CD4-positive, alpha-beta T cell treated with Interleukin-6 for 4 hours (primary cell): Measurements from ENCODE around the gene ZNF593.
A peak's percentile ranks its signal among the peaks of the same experiment; 100 is the strongest.

Source experiments
- DNase-seq: peaks from one replicate; pipeline ENCODE4 v3.0.0-alpha.2; 2020; ENCODE audit warnings: mixed read lengths

ZNF593 gene

DNA sequence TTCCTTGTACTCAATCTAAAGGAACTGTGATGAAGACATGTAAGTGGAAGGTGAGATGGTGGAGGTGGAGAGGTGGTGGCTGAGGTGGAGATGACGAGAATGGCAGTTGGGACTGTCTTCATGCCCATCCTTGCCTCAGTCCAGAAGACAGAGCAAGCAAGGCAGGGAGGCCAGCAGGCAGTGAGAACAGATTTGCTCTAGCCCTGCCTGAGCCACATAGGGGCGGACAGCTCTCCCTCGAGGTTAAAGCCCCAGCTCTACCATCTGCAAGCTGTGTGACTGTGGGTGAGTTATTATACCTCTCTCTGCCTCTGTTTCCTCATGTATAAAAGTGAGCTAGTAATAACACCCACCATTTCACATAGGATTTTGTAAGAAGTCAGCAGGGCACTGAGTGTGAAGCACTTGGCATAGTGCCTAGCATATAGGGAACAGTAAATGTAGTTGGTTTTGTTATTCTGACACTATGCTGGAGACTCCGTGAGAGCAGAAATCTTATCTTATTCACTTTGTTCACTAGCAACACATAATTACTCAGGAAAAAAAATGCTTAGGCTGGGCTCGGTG, 15.7 kb upstream of the ZNF593 start:
- DNase-seq = no peak

- DNase-seq = no peak
Observed at GRCh38 chr1:26154750-26155149, 15.0 kb upstream of the ZNF593 start.

- no peak for DNase-seq
Observed at GRCh38 chr1:26155370-26156284, 14.1 kb upstream of the ZNF593 start.

- peak; percentile 18 for DNase-seq
Observed at GRCh38 chr1:26156285-26157038, 13.2 kb upstream of the ZNF593 start.

- DNase-seq = no peak
Observed at GRCh38 chr1:26158271-26158907, 11.3 kb upstream of the ZNF593 start.

DNA sequence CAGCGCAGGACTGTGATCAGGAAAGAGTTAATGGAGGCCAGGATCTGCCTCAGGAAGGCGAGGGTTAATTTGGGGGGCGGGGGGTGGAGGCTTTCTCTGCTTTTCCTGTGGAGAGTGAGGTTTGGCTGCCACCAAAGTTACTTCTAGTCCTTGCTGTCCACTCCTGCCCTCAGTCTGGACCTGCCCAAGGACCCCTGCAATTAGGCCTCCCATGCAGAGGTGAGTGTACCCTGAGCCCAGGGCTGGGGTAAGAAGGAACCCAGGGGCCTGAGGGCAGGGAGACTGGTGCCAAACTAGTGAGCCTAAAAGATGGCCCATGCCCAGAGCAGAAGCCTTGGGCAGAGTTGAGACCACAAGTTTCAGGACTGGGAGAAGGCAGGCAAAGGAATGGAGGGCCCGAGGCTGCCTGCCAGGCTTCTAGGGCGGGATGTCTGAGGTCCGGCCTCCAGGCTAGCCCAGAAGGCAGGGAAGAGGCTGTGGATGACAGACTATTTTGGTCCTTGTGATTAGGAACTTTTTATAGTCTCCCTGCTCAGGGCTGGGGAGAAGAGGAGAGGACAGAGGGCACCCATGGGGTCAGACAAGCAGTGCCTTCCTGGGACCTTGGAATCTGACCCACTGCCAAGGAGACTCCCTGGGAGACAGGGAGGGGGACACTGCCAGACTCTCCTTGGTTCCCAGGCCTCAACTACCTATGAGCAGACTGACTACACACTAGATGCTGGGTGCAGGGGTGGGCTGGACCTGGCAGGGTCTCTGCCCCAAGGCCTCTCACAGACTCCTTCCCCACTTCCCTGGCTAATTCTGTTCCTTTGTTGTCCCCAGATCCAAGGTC, 10.6 kb upstream of the ZNF593 start, which contains the start of gene FAM110D:
FAM110D (plus strand) TSS at position 172 of the 835 bp plus-strand sequence. CDS start 2,213 bp downstream, outside the sequence.
- DNase-seq = no peak

GRCh38 chr1:26159743-26160039, 10.0 kb upstream of the ZNF593 start:
- no peak for DNase-seq

DNA sequence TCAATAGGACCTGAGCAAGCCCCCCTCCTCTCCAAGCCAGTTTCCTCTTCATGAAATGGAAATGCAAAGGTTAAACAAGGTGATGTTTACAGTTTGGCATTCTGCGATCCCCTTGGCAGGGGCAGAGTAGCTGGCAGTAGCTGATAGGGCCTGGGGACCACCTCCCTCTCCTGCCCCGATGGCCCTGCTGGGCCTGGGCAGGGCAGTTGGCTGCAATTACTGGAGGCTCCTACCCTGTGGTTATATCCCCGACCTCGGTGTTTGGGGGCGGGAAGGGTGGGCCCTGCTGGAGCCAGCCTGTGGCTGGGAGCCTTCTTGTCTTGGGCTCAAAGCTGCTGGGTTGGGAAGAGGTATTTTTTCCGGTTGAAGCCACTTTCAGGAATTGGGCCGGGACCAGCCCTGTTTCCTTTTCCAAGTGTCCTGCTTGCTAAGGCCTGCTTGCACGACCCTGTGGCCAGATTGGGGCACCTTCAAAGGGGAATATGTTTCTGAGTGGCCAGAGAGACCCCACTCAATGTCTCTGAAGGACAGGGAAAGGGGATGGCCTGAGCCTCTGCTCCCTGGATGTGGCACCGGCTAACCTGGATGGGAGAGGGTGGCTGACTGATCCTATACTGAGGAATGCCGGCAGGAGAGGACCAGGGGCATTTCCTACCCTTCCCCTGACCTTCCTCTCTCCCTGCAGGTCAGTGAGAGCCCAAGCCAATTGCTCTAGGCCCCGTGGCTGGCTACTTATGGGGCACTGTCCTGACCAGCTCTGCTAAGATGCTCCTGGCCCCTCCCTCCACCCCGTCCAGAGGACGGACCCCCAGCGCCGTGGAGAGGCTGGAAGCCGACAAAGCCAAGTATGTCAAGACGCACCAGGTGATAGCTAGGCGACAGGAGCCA, 8.9 kb upstream of the ZNF593 start:
- DNase-seq = no peak

DNA sequence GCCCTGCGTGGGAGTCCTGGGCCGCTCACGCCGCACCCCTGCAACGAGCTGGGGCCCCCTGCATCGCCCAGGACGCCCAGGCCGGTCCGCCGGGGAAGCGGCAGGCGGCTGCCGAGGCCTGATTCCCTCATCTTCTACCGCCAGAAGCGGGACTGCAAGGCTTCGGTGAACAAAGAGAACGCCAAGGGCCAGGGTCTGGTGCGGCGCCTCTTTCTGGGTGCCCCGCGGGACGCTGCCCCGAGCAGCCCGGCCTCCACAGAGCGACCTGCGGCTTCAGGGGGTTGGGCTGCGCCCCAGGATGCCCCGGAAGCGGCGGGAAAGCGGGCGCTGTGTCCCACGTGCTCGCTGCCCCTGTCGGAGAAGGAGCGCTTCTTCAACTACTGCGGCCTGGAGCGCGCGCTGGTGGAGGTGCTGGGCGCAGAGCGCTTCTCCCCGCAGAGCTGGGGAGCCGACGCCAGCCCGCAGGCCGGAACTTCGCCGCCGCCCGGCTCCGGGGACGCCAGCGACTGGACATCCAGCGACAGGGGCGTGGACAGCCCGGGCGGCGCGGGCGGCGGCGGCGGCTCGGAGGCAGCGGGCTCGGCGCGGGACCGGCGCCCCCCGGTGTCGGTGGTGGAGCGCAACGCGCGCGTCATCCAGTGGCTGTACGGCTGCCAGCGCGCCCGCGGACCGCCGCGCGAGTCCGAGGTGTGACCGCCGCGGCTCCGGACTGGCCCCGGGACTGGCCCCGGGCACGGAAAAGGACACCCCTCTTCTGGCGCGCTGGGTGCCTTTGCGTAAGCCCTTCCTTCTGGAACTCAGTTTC, 8.1 kb upstream of the ZNF593 start:
- peak; percentile 48 for DNase-seq

GRCh38 chr1:26162220-26162709, 7.4 kb upstream of the ZNF593 start:
- no peak for DNase-seq

- DNase-seq = no peak
Observed at GRCh38 chr1:26163684-26164035, 6.0 kb upstream of the ZNF593 start.

DNA sequence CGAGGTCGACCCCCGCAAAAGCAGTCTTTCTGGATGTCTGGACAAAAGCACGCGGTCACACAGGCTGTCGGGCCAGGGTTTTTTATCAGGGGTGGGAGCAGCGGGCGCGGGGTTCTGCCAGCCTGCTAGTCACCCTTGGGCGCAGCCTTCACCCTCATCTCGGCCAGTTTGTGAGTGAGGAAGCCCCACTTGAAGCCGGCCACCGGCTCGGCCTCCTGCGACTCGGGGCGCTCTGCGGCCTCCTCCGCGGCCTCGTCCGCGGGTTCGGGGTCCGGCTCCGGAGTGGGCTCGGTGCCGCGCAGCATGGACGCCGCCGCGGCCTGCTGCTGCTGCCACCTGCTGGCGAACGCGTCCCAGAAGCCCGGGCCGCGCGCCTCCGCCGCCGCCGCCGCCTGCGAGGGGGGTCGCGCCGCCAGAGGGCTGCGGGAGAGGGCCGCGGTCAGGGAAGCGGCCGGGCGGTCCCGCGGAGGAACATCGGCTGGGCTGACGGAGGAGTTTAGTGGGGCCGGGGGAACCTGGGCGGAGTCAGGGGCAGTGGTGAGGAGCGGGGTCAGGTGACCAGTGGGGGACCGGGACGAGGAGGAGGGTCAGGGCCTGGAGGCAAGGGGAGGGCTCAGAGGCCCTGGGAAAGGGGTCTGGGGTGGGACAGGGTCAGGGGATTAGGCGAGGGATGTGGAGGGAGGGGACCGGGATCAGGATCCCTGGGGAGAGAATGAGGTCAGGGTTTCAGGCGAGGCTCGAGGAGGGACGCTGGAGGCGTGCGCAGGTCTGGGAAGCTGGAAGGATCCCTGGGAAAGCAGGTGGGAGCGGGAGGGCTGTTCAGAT, 5.5 kb upstream of the ZNF593 start:
- peak; percentile 65 for DNase-seq

DNA sequence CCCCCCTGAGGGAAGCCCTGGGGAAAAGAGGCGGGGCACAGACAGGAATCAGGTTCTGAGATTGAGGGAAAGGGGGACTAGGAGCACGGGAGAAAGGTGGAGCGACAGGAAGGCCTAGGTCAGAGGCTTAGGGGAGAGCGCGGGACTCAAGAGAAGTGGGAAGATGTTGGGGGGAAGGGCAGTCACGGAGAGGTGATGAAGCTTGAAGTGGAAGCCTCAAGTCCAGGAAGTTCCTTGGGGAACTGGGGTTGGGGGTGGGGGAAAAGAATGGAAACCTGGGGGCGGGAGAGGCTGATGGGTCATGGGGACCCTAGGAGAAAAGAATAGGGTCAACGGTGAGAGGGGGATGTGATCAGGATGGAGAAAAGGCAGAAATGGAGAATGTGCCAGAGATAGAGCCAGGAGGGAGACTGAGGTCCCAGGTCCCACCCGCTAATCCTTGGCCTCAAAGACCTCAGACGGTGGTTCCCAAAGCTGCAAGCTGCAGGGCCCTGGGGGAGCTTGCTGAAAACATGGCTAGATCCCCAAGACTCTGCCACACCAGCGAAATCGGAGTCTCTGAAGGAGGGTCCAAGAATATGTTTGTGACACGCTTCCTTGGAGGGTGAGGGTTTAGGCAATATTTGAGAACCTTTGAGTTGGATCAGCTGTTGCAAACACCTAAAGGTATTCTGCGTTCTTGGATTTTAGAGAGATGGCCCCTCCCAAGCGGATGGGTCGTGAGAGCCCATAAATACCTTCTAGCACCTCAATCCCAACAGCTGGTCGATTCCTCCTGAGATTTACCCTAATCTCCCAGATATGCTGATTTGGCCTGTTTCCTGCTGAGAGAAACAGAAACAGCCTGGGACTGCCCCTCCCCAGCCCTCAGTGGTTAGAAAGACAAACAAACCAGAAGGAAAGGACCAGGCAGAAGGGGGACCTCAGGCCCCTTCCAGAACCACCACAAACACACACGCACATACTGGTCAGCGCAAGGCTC, 4.6 kb upstream of the ZNF593 start:
- no peak for DNase-seq

- no peak for DNase-seq
Observed at GRCh38 chr1:26166719-26167281, 2.9 kb upstream of the ZNF593 start.

DNA sequence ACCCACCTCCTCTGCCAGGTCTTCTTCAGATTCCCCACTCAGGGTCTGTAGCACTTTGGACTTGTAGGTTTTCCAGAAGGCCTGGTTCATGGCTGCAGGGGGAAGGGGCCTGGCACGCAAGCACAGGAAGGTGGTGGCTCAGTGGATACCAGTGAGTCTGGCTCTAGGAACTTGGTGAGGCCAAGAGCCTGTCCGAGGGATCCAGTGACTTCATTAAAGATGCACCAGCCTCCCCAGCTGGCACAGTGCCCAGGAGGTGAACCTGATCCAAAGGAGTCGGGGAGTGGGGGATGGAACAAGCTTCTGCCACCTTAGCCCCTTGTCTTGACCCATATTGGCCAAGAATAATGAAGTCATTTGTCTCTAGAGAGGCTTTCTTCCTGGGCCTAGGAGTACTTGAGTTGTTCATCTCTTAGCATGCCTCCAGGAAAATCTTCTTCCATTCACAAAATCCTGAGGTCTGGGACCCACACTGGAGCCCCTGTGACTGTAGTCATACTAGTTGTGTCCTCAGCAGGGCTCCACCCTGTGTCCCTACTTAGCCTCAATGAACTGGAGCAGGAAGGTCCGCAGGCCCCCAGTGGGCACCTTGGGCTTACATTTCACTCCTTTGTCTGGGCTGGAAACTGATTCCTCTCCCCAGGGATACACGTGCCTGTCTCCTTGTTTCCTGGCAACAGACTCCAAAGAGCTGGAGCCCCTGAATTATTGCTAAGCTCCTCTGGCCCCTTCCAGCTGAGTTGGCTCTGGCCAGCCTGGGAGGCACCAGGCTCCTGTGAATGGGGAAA, 1.1 kb upstream of the ZNF593 start, which contains the start of gene C1orf232:
C1orf232 (minus strand) TSS at position 554 of the 788 bp plus-strand sequence; CDS start at position 90, 464 bp downstream.
- DNase-seq = no peak

- no peak for DNase-seq
Observed at GRCh38 chr1:26169198-26169554, 532 bp upstream of the ZNF593 start.

- DNase-seq = no peak
Observed at GRCh38 chr1:26170472-26170821, 739 bp downstream of the ZNF593 start.
